ENCODE results near the gene GGT1. TPM values are rescaled to one million over a fixed set of nuclear protein-coding genes. Genes with fewer than 3 reads are reported as not detected.
"Not testable (repeated sequence)": the region's sequence is repeated elsewhere in the genome, so short reads cannot be mapped to it uniquely, and the experiment has no call there.

Gene GGT1
- total and polyA plus RNA-seq, 2 donors from 2014 or later, result 153 to 169 TPM

DNA sequence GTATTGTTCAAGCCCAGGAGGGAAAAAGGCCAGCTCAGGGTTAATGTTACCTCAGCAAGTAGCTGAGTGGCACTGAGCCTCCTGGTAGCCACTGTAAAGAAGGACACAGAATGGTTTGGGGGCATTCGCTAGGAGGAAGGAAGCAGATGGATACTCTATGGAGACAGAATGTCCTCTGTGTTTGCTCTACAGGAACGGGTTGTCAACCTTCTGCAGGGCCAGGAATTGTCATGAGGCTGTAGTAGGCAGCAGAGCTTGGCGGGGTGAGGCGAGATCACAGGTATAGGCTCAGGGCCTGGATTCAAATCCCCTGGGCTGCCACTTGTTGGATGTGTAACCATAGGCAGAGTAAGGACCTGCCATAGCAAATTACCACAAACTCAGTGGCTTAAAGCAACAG is 7.1 kb upstream of the GGT1 start:
- intact Hi-C loops (cut with DNase I), result no loop called here
- no peaks in the 10 kb centered on the region for H3K36me3 ChIP-seq (ENCODE audit: control insufficient read depth in 2 of 3, insufficient read depth in 3 of 3, low read length in 3 of 3)
- peaks cover 0 to 21% (median 20%) of the 10 kb centered on the region in 3 donors for H3K4me1 ChIP-seq (ENCODE audit: control insufficient read depth in 2 of 3, insufficient read depth in 2 of 3, low read depth in 1 of 3, low read length in 3 of 3)
- DNase-seq, result peak in 1 of 5 donors; percentile 30
- H3K9ac ChIP-seq (ENCODE audit: low read length in 3 of 3), result no peak overlapping the region
- H3K27ac ChIP-seq (ENCODE audit: low read depth in 2 of 2, low read length in 2 of 2), result no peak overlapping the region
- no peaks in the 10 kb centered on the region for H3K27me3 ChIP-seq (ENCODE audit: control insufficient read depth, insufficient read depth, low read length)
- no peak overlapping the region for H3K4me3 ChIP-seq (ENCODE audit: low read length in 3 of 3)
- no peaks in the 10 kb centered on the region for H3K9me3 ChIP-seq (ENCODE audit: control insufficient read depth in 2 of 3, insufficient read depth in 1 of 3, low read length in 3 of 3)
- TF ChIP-seq, protein P1, sequence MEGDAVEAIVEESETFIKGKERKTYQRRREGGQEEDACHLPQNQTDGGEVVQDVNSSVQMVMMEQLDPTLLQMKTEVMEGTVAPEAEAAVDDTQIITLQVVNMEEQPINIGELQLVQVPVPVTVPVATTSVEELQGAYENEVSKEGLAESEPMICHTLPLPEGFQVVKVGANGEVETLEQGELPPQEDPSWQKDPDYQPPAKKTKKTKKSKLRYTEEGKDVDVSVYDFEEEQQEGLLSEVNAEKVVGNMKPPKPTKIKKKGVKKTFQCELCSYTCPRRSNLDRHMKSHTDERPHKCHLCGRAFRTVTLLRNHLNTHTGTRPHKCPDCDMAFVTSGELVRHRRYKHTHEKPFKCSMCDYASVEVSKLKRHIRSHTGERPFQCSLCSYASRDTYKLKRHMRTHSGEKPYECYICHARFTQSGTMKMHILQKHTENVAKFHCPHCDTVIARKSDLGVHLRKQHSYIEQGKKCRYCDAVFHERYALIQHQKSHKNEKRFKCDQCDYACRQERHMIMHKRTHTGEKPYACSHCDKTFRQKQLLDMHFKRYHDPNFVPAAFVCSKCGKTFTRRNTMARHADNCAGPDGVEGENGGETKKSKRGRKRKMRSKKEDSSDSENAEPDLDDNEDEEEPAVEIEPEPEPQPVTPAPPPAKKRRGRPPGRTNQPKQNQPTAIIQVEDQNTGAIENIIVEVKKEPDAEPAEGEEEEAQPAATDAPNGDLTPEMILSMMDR (IDR thresholded peaks at IDR 0.05; ENCODE audit: borderline replicate concordance, extremely low read depth, insufficient read depth), result no peak
- no peak for FAIRE-seq

DNA sequence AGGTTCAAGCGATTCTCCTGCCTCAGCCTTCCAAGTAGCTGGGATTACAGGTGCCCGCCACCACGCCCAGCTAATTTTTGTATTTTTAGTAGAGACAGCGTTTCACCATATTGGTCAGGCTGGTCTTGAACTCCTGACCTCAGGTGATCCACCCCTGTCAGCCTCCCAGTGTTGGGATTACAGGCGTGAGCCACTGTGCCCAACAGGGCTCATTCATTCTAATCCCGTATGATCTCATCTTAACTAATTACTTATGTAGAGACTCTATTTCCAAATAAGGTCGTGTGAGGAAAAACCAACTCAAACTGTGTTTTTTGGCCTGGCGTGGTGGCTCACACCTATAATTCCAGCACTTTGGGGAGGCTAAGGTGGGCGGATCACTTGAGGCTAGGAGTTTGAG is 5.9 kb upstream of the GGT1 start:
- H3K9me3 ChIP-seq (ENCODE audit: control insufficient read depth in 2 of 3, insufficient read depth in 1 of 3, low read length in 3 of 3); H3K27ac ChIP-seq (ENCODE audit: low read depth in 2 of 2, low read length in 2 of 2); H3K9ac ChIP-seq (ENCODE audit: low read length in 3 of 3); intact Hi-C loops (cut with DNase I); H3K27me3 ChIP-seq (ENCODE audit: control insufficient read depth, insufficient read depth, low read length); H3K4me3 ChIP-seq (ENCODE audit: low read length in 3 of 3); DNase-seq; H3K36me3 ChIP-seq (ENCODE audit: control insufficient read depth in 2 of 3, insufficient read depth in 3 of 3, low read length in 3 of 3); FAIRE-seq: not testable (repeated sequence)
- H3K4me1 ChIP-seq (ENCODE audit: control insufficient read depth in 2 of 3, insufficient read depth in 2 of 3, low read depth in 1 of 3, low read length in 3 of 3), result peaks cover 0 to 27% (median 18%) of the 10 kb centered on the region in 3 donors

DNA sequence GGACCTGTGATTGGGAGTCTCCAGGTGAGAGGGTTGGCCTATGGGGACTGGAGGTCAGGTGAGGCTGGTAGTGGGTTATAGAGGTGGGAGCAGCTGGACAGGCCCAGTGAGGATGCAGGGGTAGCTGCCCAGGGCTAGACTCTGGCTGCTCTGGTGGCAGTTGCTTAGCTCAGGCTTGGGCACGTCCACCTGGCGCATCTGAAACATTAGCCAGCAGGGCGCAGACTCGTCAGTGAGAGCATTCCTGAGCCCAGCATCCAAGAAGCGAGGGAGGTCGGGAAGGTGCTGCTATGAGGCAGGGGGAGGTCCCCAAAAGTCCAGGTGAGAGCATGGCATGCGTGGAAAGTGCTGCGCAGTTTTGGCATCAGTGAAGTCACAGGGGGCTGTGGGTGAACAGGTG is 3.5 kb upstream of the GGT1 start:
- intact Hi-C loops (cut with DNase I), result no loop called here
- no peaks in the 10 kb centered on the region for H3K9me3 ChIP-seq (ENCODE audit: control insufficient read depth in 2 of 3, insufficient read depth in 1 of 3, low read length in 3 of 3)
- no peaks in the 10 kb centered on the region for H3K27me3 ChIP-seq (ENCODE audit: control insufficient read depth, insufficient read depth, low read length)
- H3K36me3 ChIP-seq (ENCODE audit: control insufficient read depth in 2 of 3, insufficient read depth in 3 of 3, low read length in 3 of 3), result no peaks in the 10 kb centered on the region
- FAIRE-seq, result no peak
- no peak overlapping the region for H3K27ac ChIP-seq (ENCODE audit: low read depth in 2 of 2, low read length in 2 of 2)
- H3K4me3 ChIP-seq (ENCODE audit: low read length in 3 of 3), result no peak overlapping the region
- no peak for DNase-seq
- peak overlapping the region in 1 of 3 donors; percentile 7 for H3K9ac ChIP-seq (ENCODE audit: low read length in 3 of 3)
- peaks cover 0 to 25% (median 15%) of the 10 kb centered on the region in 3 donors for H3K4me1 ChIP-seq (ENCODE audit: control insufficient read depth in 2 of 3, insufficient read depth in 2 of 3, low read depth in 1 of 3, low read length in 3 of 3)
- TF ChIP-seq, protein P1 (IDR thresholded peaks at IDR 0.05; ENCODE audit: borderline replicate concordance, extremely low read depth, insufficient read depth), result no peak

DNA sequence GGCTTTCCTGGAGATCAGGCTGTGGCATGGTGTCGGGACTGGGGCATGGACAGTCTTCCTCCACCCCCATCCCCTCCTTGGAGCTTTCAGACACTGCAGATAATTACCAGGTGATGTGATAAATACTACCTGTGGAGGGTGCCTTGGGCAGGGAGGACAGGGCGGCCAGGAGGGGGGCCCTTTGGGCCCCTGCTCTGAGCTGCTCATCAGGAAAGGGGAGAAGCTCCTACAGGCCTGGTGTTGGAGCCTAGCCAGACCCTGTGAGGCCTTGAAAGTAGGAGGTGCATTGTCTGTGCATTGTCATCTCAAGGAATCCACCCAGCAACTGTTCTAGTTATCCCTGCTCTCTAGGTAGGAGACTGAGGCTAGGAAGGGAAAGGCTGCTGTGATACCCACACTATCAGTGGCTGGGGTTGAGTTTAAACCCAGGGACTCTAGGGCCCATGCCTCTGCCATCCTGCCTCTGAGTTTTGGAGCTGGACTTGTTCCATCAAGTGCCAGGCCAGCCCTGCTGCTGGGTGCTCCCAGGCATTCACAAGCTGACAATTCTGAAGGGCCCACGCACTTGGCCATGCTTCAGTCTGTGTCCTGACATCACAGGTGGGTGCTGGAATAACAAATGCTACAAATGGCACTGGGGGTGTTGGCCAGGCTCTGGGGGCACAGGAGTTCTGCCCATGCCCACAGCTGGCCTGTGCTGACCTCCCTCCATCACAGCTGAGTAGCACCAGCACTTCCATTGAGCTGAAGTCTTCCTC is 2.9 kb upstream of the GGT1 start:
- peak overlapping the region in 1 of 3 donors; percentile 7 for H3K9ac ChIP-seq (ENCODE audit: low read length in 3 of 3)
- intact Hi-C loops (cut with DNase I); H3K36me3 ChIP-seq (ENCODE audit: control insufficient read depth in 2 of 3, insufficient read depth in 3 of 3, low read length in 3 of 3); FAIRE-seq; H3K27me3 ChIP-seq (ENCODE audit: control insufficient read depth, insufficient read depth, low read length); H3K27ac ChIP-seq (ENCODE audit: low read depth in 2 of 2, low read length in 2 of 2); H3K4me3 ChIP-seq (ENCODE audit: low read length in 3 of 3); H3K9me3 ChIP-seq (ENCODE audit: control insufficient read depth in 2 of 3, insufficient read depth in 1 of 3, low read length in 3 of 3): not testable (repeated sequence)
- peak in 1 of 5 donors; percentile 67 for DNase-seq
- peaks cover 0 to 21% (median 9%) of the 10 kb centered on the region in 3 donors for H3K4me1 ChIP-seq (ENCODE audit: control insufficient read depth in 2 of 3, insufficient read depth in 2 of 3, low read depth in 1 of 3, low read length in 3 of 3)
